MM.1S (cell line): ENCODE measurements around the gene OR2L5.

Experiments used
- DNase-seq: peaks from one replicate; pipeline ENCODE4 v3.0.0-alpha.2; 2015
- H2AFZ ChIP-seq: fragments of 300-600 bp; sonication (generic); 2 replicates; pipeline ENCODE4 v1.6.0; 2016; ENCODE audit warnings: antibody characterized with exemption, low read length
- H3F3A ChIP-seq: fragments of 300-600 bp; sonication (generic); 2 replicates; pipeline ENCODE4 v1.6.1; 2016; ENCODE audit warnings: mild to moderate bottlenecking, antibody characterized with exemption, low read length, moderate library complexity, mixed read lengths; ENCODE audit not compliant: insufficient read depth
- H3K27ac ChIP-seq: fragments of 300-600 bp; sonication (generic); 2 replicates; pipeline ENCODE4 v1.5.1; 2016; ENCODE audit warnings: mild to moderate bottlenecking, low read length
- H3K27me3 ChIP-seq: fragments of 300-600 bp; sonication (generic); replicated peaks from 2 replicates; pipeline ENCODE4 v1.6.0; 2016; ENCODE audit warnings: low read length; ENCODE audit not compliant: insufficient read depth
- H3K36me3 ChIP-seq: fragments of 300-600 bp; sonication (generic); replicated peaks from 2 replicates; pipeline ENCODE4 v1.6.1; 2016; ENCODE audit warnings: mild to moderate bottlenecking, low read length, mixed read lengths; ENCODE audit not compliant: insufficient read depth
- H3K4me1 ChIP-seq: fragments of 300-600 bp; sonication (generic); 2 replicates; pipeline ENCODE4 v1.6.1; 2016; ENCODE audit warnings: low read length, mixed read lengths
- H3K4me2 ChIP-seq: fragments of 300-600 bp; sonication (generic); 2 replicates; pipeline ENCODE4 v1.6.0; 2016; ENCODE audit warnings: low read depth, low read length
- H3K4me3 ChIP-seq: fragments of 300-600 bp; sonication (generic); 2 replicates; pipeline ENCODE4 v1.5.1; 2016; ENCODE audit warnings: low read length, mixed read lengths
- H3K79me2 ChIP-seq: fragments of 300-600 bp; sonication (generic); 2 replicates; pipeline ENCODE4 v1.6.1; 2016; ENCODE audit warnings: mixed run types, low read length, mixed read lengths
- H3K9ac ChIP-seq: fragments of 300-600 bp; sonication (generic); 2 replicates; pipeline ENCODE4 v1.6.1; 2016; ENCODE audit warnings: low read length, mixed read lengths
- H3K9me2 ChIP-seq: fragments of 300-600 bp; sonication (generic); replicated peaks from 2 replicates; pipeline ENCODE4 v1.6.1; 2016; ENCODE audit warnings: mild to moderate bottlenecking, low read length, mixed read lengths; ENCODE audit not compliant: insufficient read depth
- H3K9me3 ChIP-seq: fragments of 300-600 bp; sonication (generic); replicated peaks from 2 replicates; pipeline ENCODE4 v1.6.1; 2016; ENCODE audit warnings: mild to moderate bottlenecking, low read length, mixed read lengths; ENCODE audit not compliant: insufficient read depth
- H4K20me1 ChIP-seq: fragments of 300-600 bp; sonication (generic); 2 replicates; pipeline ENCODE4 v1.6.1; 2016; ENCODE audit warnings: mild to moderate bottlenecking, low read length, moderate library complexity, mixed read lengths; ENCODE audit not compliant: insufficient read depth
- CTCF ChIP-seq: fragments of 300-600 bp; sonication (generic); IDR thresholded peaks from 2 replicates; pipeline ENCODE4 v1.5.1; 2016; ENCODE audit warnings: antibody characterized with exemption, low read length, mixed read lengths
- EZH2 ChIP-seq: fragments of 300-600 bp; sonication (generic); optimal IDR thresholded peaks from 2 replicates; pipeline ENCODE3; 2017; ENCODE audit warnings: low read depth, mild to moderate bottlenecking, antibody characterized with exemption, low read length, mixed read lengths
- EZH2phosphoT487 ChIP-seq: fragments of 300-600 bp; sonication (generic); IDR thresholded peaks from 2 replicates; pipeline ENCODE4 v1.6.1; 2018; ENCODE audit warnings: antibody characterized with exemption, low read length

OR2L5 gene

GRCh38 chr1:248007778-248008177 lies 5.7 kb upstream of the OR2L5 start:
- no peaks in the 10 kb centered on the region for H3K4me1 ChIP-seq
- H3K79me2 ChIP-seq, result no peaks in the 10 kb centered on the region
- TF ChIP-seq CTCF, result no peak
- TF ChIP-seq EZH2phosphoT487, result no peak
- no peak for TF ChIP-seq EZH2
- H3K27ac ChIP-seq, result no peak overlapping the region
- H3K9ac ChIP-seq, result no peak overlapping the region
- no peaks in the 10 kb centered on the region for H3K36me3 ChIP-seq
- H4K20me1 ChIP-seq, result no peaks in the 10 kb centered on the region; the same call in 1 of the 2 replicates
- H2AFZ ChIP-seq, result no peak overlapping the region
- H3K4me2 ChIP-seq, result no peak overlapping the region
- no peaks in the 10 kb centered on the region for H3K9me2 ChIP-seq
- H3F3A ChIP-seq, result no peaks in the 10 kb centered on the region
- no peak overlapping the region for H3K4me3 ChIP-seq
- DNase-seq, result no peak
- no peaks in the 10 kb centered on the region for H3K27me3 ChIP-seq
- H3K9me3 ChIP-seq, result no peaks in the 10 kb centered on the region

- H4K20me1 ChIP-seq, result no peaks in the 10 kb centered on the region; the same call in 1 of the 2 replicates
Observed at GRCh38 chr1:248009681-248010080, 3.8 kb upstream of the OR2L5 start.

GRCh38 chr1:248015803-248016202 lies 2.3 kb downstream of the OR2L5 start:
- no peak for TF ChIP-seq EZH2
- no peak for TF ChIP-seq CTCF
- TF ChIP-seq EZH2phosphoT487, result no peak
- no peaks in the 10 kb centered on the region for H3K9me3 ChIP-seq
- no peak overlapping the region for H3K9ac ChIP-seq
- no peak for DNase-seq
- H3K27me3 ChIP-seq, result no peaks in the 10 kb centered on the region
- no peak overlapping the region for H3K27ac ChIP-seq
- H3K9me2 ChIP-seq, result no peaks in the 10 kb centered on the region
- no peak overlapping the region for H3K4me2 ChIP-seq
- no peak overlapping the region for H2AFZ ChIP-seq
- H3K4me3 ChIP-seq, result no peak overlapping the region
- no peaks in the 10 kb centered on the region for H3K4me1 ChIP-seq
- no peaks in the 10 kb centered on the region for H4K20me1 ChIP-seq
- no peaks in the 10 kb centered on the region for H3K36me3 ChIP-seq
- H3F3A ChIP-seq, result no peaks in the 10 kb centered on the region
- no peaks in the 10 kb centered on the region for H3K79me2 ChIP-seq

More at GRCh38 chr1:248009681-248010080, 3.8 kb upstream of the OR2L5 start:
- Histone ChIP-seq H3K9me3 (no peaks in the 10 kb centered on the region), H3K27me3 (no peaks in the 10 kb centered on the region), H2AFZ (no peak overlapping the region), H3K9ac (no peak overlapping the region), H3F3A (no peaks in the 10 kb centered on the region), H3K4me2 (no peak overlapping the region), H3K9me2 (no peaks in the 10 kb centered on the region), H3K36me3 (no peaks in the 10 kb centered on the region), H3K4me1 (no peaks in the 10 kb centered on the region), H3K79me2 (no peaks in the 10 kb centered on the region), H3K27ac (no peak overlapping the region), H3K4me3 (no peak overlapping the region)
- DNase-seq, result no peak
- TF ChIP-seq EZH2phosphoT487, result no peak
- no peak for TF ChIP-seq EZH2
- no peak for TF ChIP-seq CTCF
